Kidney (tissue), 14 donors: ENCODE data around the gene NCOR1. TPM values are rescaled to one million over a fixed set of nuclear protein-coding genes. Genes with fewer than 3 reads are reported as not detected.

Experiments
- DNase-seq, 5 donors: peaks; one replicate each; pipeline ENCODE4 v3.0.0-alpha.2; 2013 to 2020
- FAIRE-seq: peaks from 2 replicates; lab custom pipeline; 2012; peaks lifted over from hg19 to GRCh38; lab: Jason Lieb, UNC
- H3K27ac ChIP-seq, 2 donors: one replicate each; pipeline ENCODE4 v1.7.0; 2013; ENCODE audit warnings: low read depth in 2 of 2, low read length in 2 of 2, inconsistent platforms in 1 of 2
- H3K27me3 ChIP-seq: one replicate; pipeline ENCODE4 v1.7.1; 2013; ENCODE audit warnings: low read length, inconsistent platforms; ENCODE audit not compliant: control insufficient read depth, insufficient read depth
- H3K36me3 ChIP-seq, 3 donors: one replicate each; pipeline versions ENCODE4 v1.7.0 to v1.7.1; 2013; ENCODE audit warnings: low read length in 3 of 3, control low read depth in 1 of 3, inconsistent platforms in 1 of 3; ENCODE audit not compliant: insufficient read depth in 3 of 3, control insufficient read depth in 2 of 3
- H3K4me1 ChIP-seq, 3 donors: one replicate each; pipeline versions ENCODE4 v1.7.0 to v1.7.1; 2013; ENCODE audit warnings: low read length in 3 of 3, inconsistent platforms in 1 of 3, low read depth in 1 of 3; ENCODE audit not compliant: control insufficient read depth in 2 of 3, insufficient read depth in 2 of 3
- H3K4me3 ChIP-seq, 3 donors: one replicate each; pipeline versions ENCODE4 v1.7.0 to v1.8.1; 2013; ENCODE audit warnings: low read length in 3 of 3, control low read depth in 1 of 3, inconsistent platforms in 1 of 3
- H3K9ac ChIP-seq, 3 donors: one replicate each; pipeline versions ENCODE4 v1.7.0 to v1.7.1; 2013; ENCODE audit warnings: low read length in 3 of 3, control low read depth in 1 of 3, inconsistent platforms in 1 of 3
- H3K9me3 ChIP-seq, 3 donors: one replicate each; pipeline versions ENCODE4 v1.7.0 to v1.7.1; 2013; ENCODE audit warnings: low read length in 3 of 3, control low read depth in 1 of 3, inconsistent platforms in 1 of 3; ENCODE audit not compliant: control insufficient read depth in 2 of 3, insufficient read depth in 1 of 3
- CTCF ChIP-seq: IDR thresholded peaks from 3 replicates; pipeline ENCODE4 v1.5.1; 2012; ENCODE audit warnings: mild to moderate bottlenecking, moderate library complexity, borderline replicate concordance; ENCODE audit not compliant: insufficient read depth; ENCODE audit errors: extremely low read depth
- intact Hi-C: fragments of 100-400 bp; cut with DNase I; formaldehyde crosslinking; loops from one replicate; pipeline ENCODE4 v1.11.1; 2022
- polyA plus RNA-seq: library from polyadenylated mRNA; stranded (reverse); fragments of 350-450 nt; fragmentation: Illumina TruSeq; extraction: RNeasy Lipid Tissue Mini Kit (QIAGEN cat#74804); gene quantifications from one replicate; pipeline ENCODE4 v1.2.3, GENCODE V29; 2014; ENCODE audit warnings: low read depth, low replicate concordance; ENCODE audit not compliant: insufficient read depth
- total RNA-seq: library from RNA; stranded (reverse); fragmentation: NEBNext Ultra II Directional; extraction: Animal tissue kit (Norgen Biotek cat#: 25700); gene quantifications from one replicate; pipeline ENCODE4 v1.2.1, GENCODE V29; 2021
- donor health status: control.
- donor health status: control.
- donor health status: control.
- donor health status: control.
- donor health status: control.
- donor health status: DM: yes; HTN: yes; CAD: no.
- donor health status: Normal renal cell carcinoma (clear cell type).

NCOR1 gene
- total and polyA plus RNA-seq, 2 donors from 2014 or later: 44.9 to 136 TPM

- H3K36me3 ChIP-seq: peaks cover 0 to 33% (median 30%) of the 10 kb centered on the region in 3 donors
- intact Hi-C loops: no loop called here
- no peak for FAIRE-seq
- no peak for TF ChIP-seq CTCF
- no peak overlapping the region for H3K9ac ChIP-seq
- no peaks in the 10 kb centered on the region for H3K27me3 ChIP-seq
- H3K4me1 ChIP-seq: no peaks in the 10 kb centered on the region
- no peak overlapping the region for H3K27ac ChIP-seq
- no peak overlapping the region for H3K4me3 ChIP-seq
- no peaks in the 10 kb centered on the region for H3K9me3 ChIP-seq
- no peak for DNase-seq
These were observed 233.4 kb downstream of the NCOR1 start for GRCh38 chr17:15981646-15982580.

GRCh38 chr17:15981208-15981607, 234.1 kb downstream of the NCOR1 start:
- FAIRE-seq: no peak
- H3K36me3 ChIP-seq: peaks cover 0 to 34% (median 30%) of the 10 kb centered on the region in 3 donors
- no peak overlapping the region for H3K4me3 ChIP-seq
- intact Hi-C loops: no loop called here
- no peak overlapping the region for H3K9ac ChIP-seq
- DNase-seq: no peak
- H3K9me3 ChIP-seq: no peaks in the 10 kb centered on the region
- TF ChIP-seq CTCF: no peak
- no peaks in the 10 kb centered on the region for H3K27me3 ChIP-seq
- no peaks in the 10 kb centered on the region for H3K4me1 ChIP-seq
- no peak overlapping the region for H3K27ac ChIP-seq

Other genes starting within 250 kb of the NCOR1 start
- 21.0 TPM for gene ZSWIM7, start 215.8 kb downstream of the NCOR1 start, total RNA-seq
- 66.7 TPM for gene ZSWIM7, start 215.8 kb downstream of the NCOR1 start, polyA plus RNA-seq
- 47.7 TPM for gene TTC19, start 215.7 kb downstream of the NCOR1 start, total RNA-seq
- gene TTC19, start 215.7 kb downstream of the NCOR1 start, polyA plus RNA-seq: 42.0 TPM
- gene PIGL, start 1.7 kb upstream of the NCOR1 start, total RNA-seq: 33.5 TPM
- 13.6 TPM for gene PIGL, start 1.7 kb upstream of the NCOR1 start, polyA plus RNA-seq
- gene CENPV, start 137.9 kb upstream of the NCOR1 start, total RNA-seq: 9.0 TPM
- 42.3 TPM for gene CENPV, start 137.9 kb upstream of the NCOR1 start, polyA plus RNA-seq
- gene UBB, start 165.6 kb upstream of the NCOR1 start, total RNA-seq: 1,214 TPM
- 2,605 TPM for gene UBB, start 165.6 kb upstream of the NCOR1 start, polyA plus RNA-seq
- gene TRPV2, start 200.0 kb upstream of the NCOR1 start, total RNA-seq: 18.2 TPM
- gene TRPV2, start 200.0 kb upstream of the NCOR1 start, polyA plus RNA-seq: 8.6 TPM